Measurements from ENCODE around the gene ZIC1.

Gene ZIC1

GRCh38 chr3:147400111-147400510 lies 9.1 kb upstream of the ZIC1 start:
- H3K27ac ChIP-seq (replicated peaks) = no peak overlapping the region
- no peak for DNase-seq (ENCODE audit: low read depth in 1 of 2, low spot score in 1 of 2)
- TF ChIP-seq CTCF (IDR thresholded peaks at IDR 0.05; ENCODE audit: insufficient read depth, low read length) (no peak), GABPA (IDR thresholded peaks at IDR 0.05; ENCODE audit: low read depth) (no peak), POLR2AphosphoS5 (IDR thresholded peaks at IDR 0.05; ENCODE audit: low read depth) (no peak), SPI1 (IDR thresholded peaks at IDR 0.05; ENCODE audit: borderline replicate concordance, low read depth) (no peak), REST (IDR thresholded peaks at IDR 0.05; ENCODE audit: insufficient replicate concordance, low read depth) (no peak)
- H3K4me3 ChIP-seq (replicated peaks; ENCODE audit: insufficient read depth, low read length) = no peak overlapping the region
- H3K27me3 ChIP-seq (ENCODE audit: insufficient read depth, poor library complexity, severe bottlenecking) = peaks cover 38% of the 10 kb centered on the region

GRCh38 chr3:147400999-147401398 lies 8.2 kb upstream of the ZIC1 start:
- DNase-seq (ENCODE audit: low read depth in 1 of 2, low spot score in 1 of 2) = no peak
- Histone ChIP-seq H3K27ac (replicated peaks) (no peak overlapping the region), H3K27me3 (ENCODE audit: insufficient read depth, poor library complexity, severe bottlenecking) (peaks cover 39% of the 10 kb centered on the region), H3K4me3 (replicated peaks; ENCODE audit: insufficient read depth, low read length) (no peak overlapping the region)
- TF ChIP-seq REST (IDR thresholded peaks at IDR 0.05; ENCODE audit: insufficient replicate concordance, low read depth) = no peak
- no peak for TF ChIP-seq SPI1 (IDR thresholded peaks at IDR 0.05; ENCODE audit: borderline replicate concordance, low read depth)
- no peak for TF ChIP-seq CTCF (IDR thresholded peaks at IDR 0.05; ENCODE audit: insufficient read depth, low read length)
- no peak for TF ChIP-seq POLR2AphosphoS5 (IDR thresholded peaks at IDR 0.05; ENCODE audit: low read depth)
- no peak for TF ChIP-seq GABPA (IDR thresholded peaks at IDR 0.05; ENCODE audit: low read depth)

GRCh38 chr3:147401421-147401820 lies 7.7 kb upstream of the ZIC1 start:
- H3K27me3 ChIP-seq (ENCODE audit: insufficient read depth, poor library complexity, severe bottlenecking) = peaks cover 42% of the 10 kb centered on the region
- no peak overlapping the region for H3K27ac ChIP-seq (replicated peaks)
- no peak for TF ChIP-seq REST (IDR thresholded peaks at IDR 0.05; ENCODE audit: insufficient replicate concordance, low read depth)
- no peak for TF ChIP-seq GABPA (IDR thresholded peaks at IDR 0.05; ENCODE audit: low read depth)
- TF ChIP-seq CTCF (IDR thresholded peaks at IDR 0.05; ENCODE audit: insufficient read depth, low read length) = no peak
- TF ChIP-seq SPI1 (IDR thresholded peaks at IDR 0.05; ENCODE audit: borderline replicate concordance, low read depth) = no peak
- no peak for TF ChIP-seq POLR2AphosphoS5 (IDR thresholded peaks at IDR 0.05; ENCODE audit: low read depth)
- DNase-seq (ENCODE audit: low read depth in 1 of 2, low spot score in 1 of 2) = no peak
- no peak overlapping the region for H3K4me3 ChIP-seq (replicated peaks; ENCODE audit: insufficient read depth, low read length)
